HG03439 (cell line): ENCODE results near the gene GCNT2.
"Not testable (repeated sequence)": the region's sequence is repeated elsewhere in the genome, so short reads cannot be mapped to it uniquely, and the experiment has no call there.

Experiments
- ATAC-seq: cut with Tn5 transposase; IDR thresholded peaks from one replicate; pipeline ENCODE4 v1.9.1; 2021; ENCODE audit warnings: mild to moderate bottlenecking, moderate library complexity; ENCODE audit not compliant: unreplicated experiment

GCNT2 gene

DNA sequence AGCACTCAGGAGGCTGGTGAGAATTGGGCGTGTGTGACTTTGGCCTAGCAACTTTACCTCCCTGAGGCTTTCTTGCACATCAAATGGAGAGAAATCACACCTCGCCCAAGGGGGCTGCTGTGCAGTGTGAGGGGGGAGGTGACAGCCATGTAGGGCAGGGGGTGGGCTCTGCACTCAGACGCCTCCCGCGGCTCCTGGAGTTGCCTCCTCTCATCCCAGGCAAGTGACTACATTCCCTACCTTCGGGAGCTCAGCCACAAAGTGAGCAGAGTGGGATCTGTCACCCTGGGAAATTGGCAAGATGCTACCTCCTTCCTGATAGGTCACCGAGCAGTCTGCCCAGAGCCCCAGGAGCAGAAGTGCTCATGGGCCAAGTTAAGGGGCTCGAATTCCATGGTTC, 56.0 kb downstream of the GCNT2 start:
- no peak for ATAC-seq

GRCh38 chr6:10578723-10579122, 57.6 kb downstream of the GCNT2 start:
- ATAC-seq = no peak

GRCh38 chr6:10579803-10580202, 58.7 kb downstream of the GCNT2 start:
- no peak for ATAC-seq

GRCh38 chr6:10580570-10580969, 59.4 kb downstream of the GCNT2 start:
- ATAC-seq = no peak

DNA sequence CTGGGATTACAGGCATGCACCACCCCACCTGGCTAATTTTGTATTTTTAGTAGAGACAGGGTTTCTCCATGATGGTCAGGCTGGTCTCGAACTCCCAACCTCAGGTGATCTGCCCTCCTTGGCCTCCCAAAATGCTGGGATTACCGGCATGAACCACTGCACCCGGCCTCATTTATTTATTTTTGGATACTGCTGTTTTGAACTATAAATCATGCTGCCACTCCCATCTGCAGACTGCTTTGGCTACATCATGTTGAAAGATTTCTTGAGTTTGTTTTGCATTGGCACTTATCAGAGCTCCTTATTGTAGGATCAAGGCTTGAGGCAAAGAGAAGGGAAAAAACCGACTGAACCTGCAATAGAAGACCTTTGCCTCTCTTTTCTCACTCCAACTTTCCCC, 60.3 kb downstream of the GCNT2 start:
- not testable (repeated sequence) for ATAC-seq

GRCh38 chr6:10582774-10583508, 61.8 kb downstream of the GCNT2 start:
- no peak for ATAC-seq

DNA sequence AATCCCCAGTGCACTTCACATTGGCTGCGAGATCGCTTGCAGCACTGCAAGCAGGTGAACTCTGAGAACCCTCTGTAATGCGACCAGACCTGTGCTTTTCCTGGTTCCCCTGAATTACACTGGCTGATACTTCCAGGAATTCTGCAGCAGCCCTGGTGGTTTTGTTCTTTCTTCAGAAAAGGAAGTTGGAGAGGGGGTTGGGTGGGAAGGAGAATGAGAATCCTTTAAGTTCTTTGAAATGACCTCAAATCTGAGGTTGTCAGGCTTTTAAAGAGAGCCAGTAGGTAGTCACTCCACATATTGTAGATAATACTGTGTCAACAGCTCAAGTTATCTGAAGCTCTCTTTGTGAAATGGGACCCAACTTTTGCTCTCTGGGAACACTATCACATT, 62.4 kb downstream of the GCNT2 start:
- ATAC-seq = no peak

GRCh38 chr6:10584607-10585006, 63.5 kb downstream of the GCNT2 start:
- ATAC-seq = no peak

GRCh38 chr6:10585209-10585845, 64.2 kb downstream of the GCNT2 start:
- no peak for ATAC-seq

- no peak for ATAC-seq
Observed at GRCh38 chr6:10586302-10586701, 65.2 kb downstream of the GCNT2 start.

GRCh38 chr6:10587656-10588406, 66.7 kb downstream of the GCNT2 start:
- no peak for ATAC-seq

DNA sequence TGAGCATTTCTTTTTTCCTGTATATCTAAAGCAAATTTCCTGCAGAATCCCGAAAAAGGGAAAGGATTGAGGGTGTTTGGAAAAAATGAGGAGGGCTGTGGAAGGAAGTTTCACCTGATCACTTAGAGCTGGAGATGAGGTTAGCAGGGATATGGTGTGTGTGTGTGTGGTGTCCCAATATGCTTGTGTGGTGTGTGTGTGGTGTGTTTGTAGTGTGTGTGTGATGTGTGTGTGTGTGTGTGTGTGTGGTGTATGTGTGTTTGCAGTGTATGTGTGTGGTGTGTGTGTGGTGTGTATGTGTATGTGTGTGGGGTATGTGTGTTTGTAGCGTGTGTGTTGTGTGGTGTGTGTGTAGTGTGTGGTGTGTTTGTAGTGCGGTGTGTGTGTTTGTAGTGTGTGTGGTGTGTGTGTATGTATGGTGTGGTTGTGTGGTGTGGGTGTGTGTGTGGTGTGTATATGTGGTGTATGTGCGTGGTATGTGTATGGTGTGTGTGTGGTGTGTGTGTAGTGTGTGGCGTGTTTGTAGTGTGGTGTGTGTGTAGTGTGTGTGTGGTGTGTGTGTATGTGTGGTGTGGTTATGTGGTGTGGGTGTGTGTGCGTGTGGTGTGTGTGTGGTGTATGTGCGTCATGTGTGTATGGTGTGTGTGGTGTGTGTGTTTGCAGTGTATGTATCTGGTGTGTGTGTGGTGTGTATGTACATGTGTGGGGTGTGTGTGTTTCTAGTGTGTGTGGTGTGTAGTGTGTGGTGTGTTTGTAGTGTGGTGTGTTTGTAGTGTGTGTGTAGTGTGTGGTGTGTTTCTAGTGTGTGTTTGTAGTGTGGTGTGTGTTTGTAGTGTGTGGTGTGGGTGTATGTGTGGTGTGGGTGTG, 67.6 kb downstream of the GCNT2 start:
- no peak for ATAC-seq

DNA sequence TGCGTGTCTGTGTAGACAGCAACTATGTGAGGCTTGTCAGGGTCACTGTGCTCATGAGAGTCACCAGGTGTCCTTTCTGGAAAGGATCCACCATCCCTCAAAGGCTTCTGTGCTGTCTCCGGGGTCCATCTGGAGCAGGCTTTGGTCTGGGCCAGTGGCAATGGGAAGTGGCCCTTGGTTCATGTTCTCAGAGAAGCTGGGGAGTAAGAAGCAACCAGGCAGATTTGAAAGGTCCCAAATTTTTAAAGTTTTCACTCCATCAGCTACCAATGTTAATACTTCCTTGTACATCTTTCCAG, 68.2 kb downstream of the GCNT2 start:
- ATAC-seq = no peak

GRCh38 chr6:10589983-10590382, 68.8 kb downstream of the GCNT2 start:
- ATAC-seq = no peak

GRCh38 chr6:10591422-10592160, 70.4 kb downstream of the GCNT2 start:
- no peak for ATAC-seq

DNA sequence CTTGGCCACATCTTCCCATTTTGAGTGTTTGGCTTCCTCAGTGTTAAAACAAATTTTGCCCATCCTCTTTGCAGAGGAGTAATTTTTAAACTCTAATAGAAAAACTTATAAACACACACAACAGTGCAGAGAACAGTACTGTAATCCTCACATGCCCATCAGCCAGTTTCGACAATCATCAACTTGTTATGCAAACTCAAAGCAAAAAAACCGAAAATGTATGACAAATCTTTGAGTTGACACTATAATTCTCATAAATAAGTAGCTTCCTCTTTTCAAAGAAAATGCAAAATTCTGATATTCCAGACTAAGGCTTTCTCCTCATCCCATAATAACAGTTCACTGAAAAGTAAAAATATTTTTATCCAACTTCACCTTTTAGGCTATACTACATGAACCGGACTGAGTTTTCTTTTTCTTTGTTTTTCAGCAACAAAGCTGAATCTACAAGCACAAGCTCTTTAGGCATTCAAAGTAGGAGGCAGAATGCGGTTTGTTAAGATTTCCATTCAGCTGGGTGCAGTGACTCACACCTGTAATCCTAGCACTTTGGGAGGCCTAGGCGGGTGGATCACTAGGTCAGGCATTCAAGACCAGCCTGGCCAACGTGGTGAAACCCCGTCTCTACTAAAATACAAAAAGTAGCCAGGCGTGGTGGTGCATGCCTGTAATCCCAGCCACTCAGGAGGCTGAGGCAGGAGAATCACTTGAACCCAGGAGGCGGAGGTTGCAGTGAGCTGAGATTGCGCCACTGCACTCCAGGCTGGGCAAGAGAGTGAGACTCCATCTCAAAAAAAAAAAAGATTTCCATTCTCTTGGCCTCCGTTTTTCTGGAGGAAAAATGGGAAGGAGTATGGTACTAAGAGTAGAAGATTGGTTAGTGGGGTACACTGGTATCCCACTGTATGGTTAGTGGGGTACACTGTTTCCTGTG, 74.8 kb downstream of the GCNT2 start:
- ATAC-seq = no peak

DNA sequence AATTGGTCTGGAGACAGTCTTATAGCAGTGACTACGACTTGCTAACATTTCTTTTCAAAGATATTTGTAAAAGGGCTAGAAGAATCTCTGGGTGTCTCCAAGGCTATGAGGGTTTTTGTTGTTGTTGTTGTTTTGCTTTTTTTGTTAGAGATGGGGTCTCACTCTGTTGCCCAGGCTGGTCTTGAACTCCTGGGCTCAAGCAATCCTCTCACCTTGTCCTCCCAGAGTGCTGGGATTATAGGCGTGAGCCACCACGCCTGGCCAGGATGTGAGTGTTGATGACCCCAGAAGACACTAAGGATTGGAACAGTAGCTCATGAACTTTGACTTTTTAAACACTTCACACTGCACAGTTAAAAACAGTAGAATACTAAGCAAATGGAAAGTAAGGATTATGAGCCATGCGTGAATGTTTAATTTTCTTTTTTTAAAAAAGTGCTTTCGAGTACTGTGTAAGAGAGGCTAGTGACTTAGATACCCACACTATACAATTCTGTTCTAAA, 76.4 kb downstream of the GCNT2 start:
- no peak for ATAC-seq

DNA sequence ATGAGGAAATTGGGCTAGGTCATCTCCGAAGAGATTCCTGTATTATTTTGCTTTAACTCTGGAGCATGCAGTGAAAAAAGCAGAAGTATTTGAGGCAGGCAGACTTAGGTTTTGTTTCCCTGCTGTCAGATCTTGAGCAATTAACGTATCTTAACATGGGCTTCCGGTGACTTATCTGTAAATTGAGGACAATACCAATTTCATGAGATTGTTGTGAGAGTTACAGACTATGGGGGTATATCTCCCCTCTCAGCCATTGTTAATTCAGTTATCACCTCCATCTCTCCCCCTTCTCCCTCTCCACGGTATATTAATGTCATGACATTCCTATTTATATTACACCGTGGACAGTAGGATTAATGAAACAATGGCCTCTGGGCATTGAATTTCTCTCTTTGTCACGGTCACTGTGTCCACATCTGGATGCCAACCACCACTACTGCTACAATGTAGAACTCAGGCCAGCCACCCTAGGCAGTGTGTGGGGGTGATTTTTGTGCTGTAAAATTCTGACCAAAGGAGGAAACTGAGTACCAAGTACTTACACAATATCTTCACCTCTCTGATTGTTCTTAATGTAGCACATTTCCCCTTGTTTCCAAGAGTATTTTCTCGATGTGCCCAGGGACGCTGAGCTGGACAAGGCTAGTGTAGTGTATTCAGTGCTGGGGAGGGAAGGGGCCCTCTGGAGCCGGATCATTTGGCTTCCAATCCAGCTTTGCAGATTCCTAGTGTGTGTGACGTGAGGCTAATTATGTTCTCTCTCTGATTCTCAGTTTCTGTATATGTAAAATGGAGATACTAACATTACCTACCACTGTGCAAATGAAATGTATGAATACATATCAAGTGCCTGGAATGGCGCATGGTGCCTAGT, 77.2 kb downstream of the GCNT2 start:
- no peak for ATAC-seq
